Measurements from ENCODE around the gene KRTAP5-3. TPM values are rescaled to one million over a fixed set of nuclear protein-coding genes. Genes with fewer than 3 reads are reported as not detected.

The KRTAP5-3 gene
- total RNA-seq, 4 donors from 2014 or later: not detected

- Histone ChIP-seq H3K36me3 (no peaks in the 10 kb centered on the region), H3K4me1 (peaks cover 0 to 7% (median 1%) of the 10 kb centered on the region in 4 donors), H3K27ac (no peak overlapping the region), H3K4me3 (no peak overlapping the region), H3K27me3 (peaks cover 10% of the 10 kb centered on the region), H3K9me3 (no peaks in the 10 kb centered on the region)
- in situ Hi-C loops (cut with MboI; ENCODE audit: low pct_ligation_motif_present in 1 of 4, low pct_unique_long_range_greater_than_20kb in 1 of 4, low sequenced_read_pairs in 3 of 4): no loop called here
- no peak for TF ChIP-seq POLR2AphosphoS5 (IDR thresholded peaks at IDR 0.05)
- no peak for TF ChIP-seq POLR2A (IDR thresholded peaks at IDR 0.05)
- no peak for TF ChIP-seq EP300 (IDR thresholded peaks at IDR 0.05; ENCODE audit: low read depth)
- TF ChIP-seq, protein P1, sequence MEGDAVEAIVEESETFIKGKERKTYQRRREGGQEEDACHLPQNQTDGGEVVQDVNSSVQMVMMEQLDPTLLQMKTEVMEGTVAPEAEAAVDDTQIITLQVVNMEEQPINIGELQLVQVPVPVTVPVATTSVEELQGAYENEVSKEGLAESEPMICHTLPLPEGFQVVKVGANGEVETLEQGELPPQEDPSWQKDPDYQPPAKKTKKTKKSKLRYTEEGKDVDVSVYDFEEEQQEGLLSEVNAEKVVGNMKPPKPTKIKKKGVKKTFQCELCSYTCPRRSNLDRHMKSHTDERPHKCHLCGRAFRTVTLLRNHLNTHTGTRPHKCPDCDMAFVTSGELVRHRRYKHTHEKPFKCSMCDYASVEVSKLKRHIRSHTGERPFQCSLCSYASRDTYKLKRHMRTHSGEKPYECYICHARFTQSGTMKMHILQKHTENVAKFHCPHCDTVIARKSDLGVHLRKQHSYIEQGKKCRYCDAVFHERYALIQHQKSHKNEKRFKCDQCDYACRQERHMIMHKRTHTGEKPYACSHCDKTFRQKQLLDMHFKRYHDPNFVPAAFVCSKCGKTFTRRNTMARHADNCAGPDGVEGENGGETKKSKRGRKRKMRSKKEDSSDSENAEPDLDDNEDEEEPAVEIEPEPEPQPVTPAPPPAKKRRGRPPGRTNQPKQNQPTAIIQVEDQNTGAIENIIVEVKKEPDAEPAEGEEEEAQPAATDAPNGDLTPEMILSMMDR (IDR thresholded peaks at IDR 0.05): no peak
- 76 to 84% methylated on average over 16 of the region's 16 CpGs for WGBS, 2 donors (ENCODE audit: low coverage in 1 of 2)
- no peak for DNase-seq
- intact Hi-C loops (cut with DNase I; ENCODE audit: low total_unique reads): no loop called here
Observed at GRCh38 chr11:1624621-1625020, 16.4 kb upstream of the KRTAP5-3 start.

GRCh38 chr11:1623716-1624115 lies 15.5 kb upstream of the KRTAP5-3 start:
- Histone ChIP-seq H3K4me3 (no peak overlapping the region), H3K36me3 (no peaks in the 10 kb centered on the region), H3K27me3 (peaks cover 10% of the 10 kb centered on the region), H3K9me3 (no peaks in the 10 kb centered on the region), H3K27ac (no peak overlapping the region), H3K4me1 (peaks cover 0 to 2% (median 0%) of the 10 kb centered on the region in 4 donors)
- 89 to 93% methylated on average over 3 to 9 of the region's 9 CpGs for WGBS, 2 donors (ENCODE audit: low coverage in 1 of 2)
- in situ Hi-C loops (cut with MboI; ENCODE audit: low pct_ligation_motif_present in 1 of 4, low pct_unique_long_range_greater_than_20kb in 1 of 4, low sequenced_read_pairs in 3 of 4): no loop called here
- intact Hi-C loops (cut with DNase I; ENCODE audit: low total_unique reads): no loop called here
- TF ChIP-seq, protein P1 (IDR thresholded peaks at IDR 0.05): no peak
- DNase-seq: no peak

DNA sequence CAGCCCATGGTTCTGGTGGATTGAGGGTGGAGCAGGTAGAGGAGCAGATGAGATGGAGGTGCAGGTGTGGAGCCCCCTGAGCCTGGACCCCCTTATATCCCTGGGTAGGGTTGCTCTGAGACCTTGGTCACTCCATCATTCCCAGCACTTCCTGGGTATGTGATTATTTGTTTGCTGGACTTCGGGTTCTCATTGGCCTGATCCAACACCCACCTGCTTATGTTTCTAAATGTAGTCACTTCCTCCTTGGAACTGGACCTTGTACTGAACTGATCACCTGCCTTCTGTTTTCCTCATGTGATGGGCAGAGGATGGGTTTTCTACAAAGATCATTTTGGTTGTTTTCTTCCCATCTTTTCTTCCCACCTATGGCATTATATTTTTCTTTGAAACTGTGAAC lies 13.8 kb upstream of the KRTAP5-3 start, which contains the start of gene KRTAP5-4:
KRTAP5-4 (minus strand) TSS at position 53 of the 400 bp plus-strand sequence; CDS start at position 8, 45 bp downstream.
- in situ Hi-C loops (cut with MboI; ENCODE audit: low pct_ligation_motif_present in 1 of 4, low pct_unique_long_range_greater_than_20kb in 1 of 4, low sequenced_read_pairs in 3 of 4) (no loop called here), intact Hi-C loops (cut with DNase I; ENCODE audit: low total_unique reads) (no loop called here)
- Histone ChIP-seq H3K27ac (no peak within 1 kb of the TSS), H3K36me3 (no peaks in the 10 kb centered on the region), H3K27me3 (peaks cover 13% of the 10 kb centered on the region), H3K9me3 (no peaks in the 10 kb centered on the region), H3K4me1 (no peaks in the 10 kb centered on the region), H3K4me3 (no peak within 1 kb of the TSS)
- 20% methylated on average over 1 of the region's 1 CpG; no CpG with 5 or more reads in 1 of the 2 donors for WGBS, 2 donors (ENCODE audit: low coverage in 1 of 2)
- DNase-seq: no peak
- TF ChIP-seq POLR2AphosphoS5 (IDR thresholded peaks at IDR 0.05): no peak
- TF ChIP-seq POLR2A (IDR thresholded peaks at IDR 0.05): no peak
- no peak for TF ChIP-seq EP300 (IDR thresholded peaks at IDR 0.05; ENCODE audit: low read depth)
- TF ChIP-seq, protein P1 (IDR thresholded peaks at IDR 0.05): no peak

DNA sequence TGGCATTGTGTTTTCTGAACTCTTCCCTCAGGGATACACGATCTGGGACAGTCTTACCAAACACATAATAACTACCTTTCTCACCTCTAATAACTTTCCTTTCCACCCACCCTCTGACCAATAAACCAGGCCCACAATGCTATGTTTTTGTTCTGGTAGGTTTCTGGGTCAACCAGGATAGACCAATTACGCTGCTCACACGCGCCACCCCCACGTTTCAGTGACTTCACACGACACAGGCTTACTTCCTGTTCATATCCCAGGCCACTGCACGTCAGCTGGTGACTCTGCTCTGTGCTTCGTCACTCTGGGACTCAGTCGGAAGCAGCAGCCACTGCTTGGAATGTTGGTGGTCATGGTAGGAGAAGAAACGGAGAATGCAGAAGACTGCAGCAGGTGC lies 11.2 kb upstream of the KRTAP5-3 start:
- no peak for TF ChIP-seq POLR2A (IDR thresholded peaks at IDR 0.05)
- TF ChIP-seq, protein P1 (IDR thresholded peaks at IDR 0.05): no peak
- intact Hi-C loops (cut with DNase I; ENCODE audit: low total_unique reads): no loop called here
- Histone ChIP-seq H3K27me3 (peaks cover 30% of the 10 kb centered on the region), H3K36me3 (no peaks in the 10 kb centered on the region), H3K4me1 (no peaks in the 10 kb centered on the region), H3K9me3 (no peaks in the 10 kb centered on the region), H3K27ac (no peak overlapping the region), H3K4me3 (no peak overlapping the region)
- WGBS, 2 donors (ENCODE audit: low coverage in 1 of 2): 44 to 55% methylated on average over 5 to 10 of the region's 10 CpGs
- no peak for DNase-seq
- in situ Hi-C loops (cut with MboI; ENCODE audit: low pct_ligation_motif_present in 1 of 4, low pct_unique_long_range_greater_than_20kb in 1 of 4, low sequenced_read_pairs in 3 of 4): no loop called here
